Activated T-cell treated with anti-CD3 and anti-CD28 coated beads, Interleukin-2, amount 50 U/mL, for 24 hours (primary cell): ENCODE data around the gene TRIB2.

Source experiments
- DNase-seq: peaks from one replicate; pipeline ENCODE4 v3.0.0-alpha.2; 2020
- H3K27ac Mint-ChIP-seq: 2 replicates; pipeline ENCODE4 v1.8.0; 2020; ENCODE audit warnings: mild to moderate bottlenecking, mixed read lengths
- H3K27me3 Mint-ChIP-seq: 2 replicates; pipeline ENCODE4 v1.8.0; 2020; ENCODE audit warnings: mixed read lengths
- H3K36me3 Mint-ChIP-seq: 2 replicates; pipeline ENCODE4 v1.8.0; 2020; ENCODE audit warnings: low read depth, mixed read lengths
- H3K4me1 Mint-ChIP-seq: 2 replicates; pipeline ENCODE4 v1.8.0; 2020; ENCODE audit warnings: low read depth, mixed read lengths
- H3K4me3 Mint-ChIP-seq: 2 replicates; pipeline ENCODE4 v1.8.0; 2020; ENCODE audit warnings: mild to moderate bottlenecking, moderate library complexity, mixed read lengths
- H3K9me3 Mint-ChIP-seq: 2 replicates; pipeline ENCODE4 v1.8.0; 2020; ENCODE audit warnings: mixed read lengths

The TRIB2 gene

DNA sequence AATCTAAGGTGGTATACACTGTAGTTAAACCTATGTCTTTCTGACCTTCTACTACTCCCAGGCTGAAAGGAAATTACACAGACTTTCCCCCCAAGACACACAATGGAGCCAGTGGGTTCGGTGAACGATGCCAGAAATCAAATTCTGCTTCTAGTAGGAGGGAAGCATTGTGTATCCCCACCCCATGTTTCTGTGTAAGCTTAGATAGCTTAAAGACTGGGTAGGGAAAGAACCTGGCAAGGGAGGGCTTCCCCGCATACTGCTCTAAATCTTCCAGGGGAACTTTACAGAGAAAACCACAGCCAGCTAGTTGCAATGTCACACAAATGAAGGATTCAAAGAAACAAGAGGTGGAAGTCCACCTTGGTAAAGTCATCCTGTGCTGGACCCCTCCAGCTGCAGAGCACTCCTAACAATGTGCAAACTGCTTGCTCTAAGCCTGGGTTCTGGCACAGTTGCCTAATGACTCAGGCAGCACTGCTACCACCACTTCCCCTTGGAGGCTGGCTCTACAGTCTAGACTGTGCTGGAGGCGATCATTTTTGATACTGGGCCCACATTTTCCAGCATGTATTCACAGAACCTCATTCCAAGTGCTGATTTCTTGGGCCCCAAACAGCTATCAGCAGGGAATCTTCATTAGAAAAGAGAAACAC, 47.5 kb downstream of the TRIB2 start:
- Mint-ChIP-seq H3K9me3 (no peaks in the 10 kb centered on the region), H3K4me3 (no peak overlapping the region), H3K27me3 (peaks cover 9% of the 10 kb centered on the region), H3K27ac (no peak overlapping the region), H3K4me1 (peaks cover 8% of the 10 kb centered on the region), H3K36me3 (no peaks in the 10 kb centered on the region)
- no peak for DNase-seq

DNA sequence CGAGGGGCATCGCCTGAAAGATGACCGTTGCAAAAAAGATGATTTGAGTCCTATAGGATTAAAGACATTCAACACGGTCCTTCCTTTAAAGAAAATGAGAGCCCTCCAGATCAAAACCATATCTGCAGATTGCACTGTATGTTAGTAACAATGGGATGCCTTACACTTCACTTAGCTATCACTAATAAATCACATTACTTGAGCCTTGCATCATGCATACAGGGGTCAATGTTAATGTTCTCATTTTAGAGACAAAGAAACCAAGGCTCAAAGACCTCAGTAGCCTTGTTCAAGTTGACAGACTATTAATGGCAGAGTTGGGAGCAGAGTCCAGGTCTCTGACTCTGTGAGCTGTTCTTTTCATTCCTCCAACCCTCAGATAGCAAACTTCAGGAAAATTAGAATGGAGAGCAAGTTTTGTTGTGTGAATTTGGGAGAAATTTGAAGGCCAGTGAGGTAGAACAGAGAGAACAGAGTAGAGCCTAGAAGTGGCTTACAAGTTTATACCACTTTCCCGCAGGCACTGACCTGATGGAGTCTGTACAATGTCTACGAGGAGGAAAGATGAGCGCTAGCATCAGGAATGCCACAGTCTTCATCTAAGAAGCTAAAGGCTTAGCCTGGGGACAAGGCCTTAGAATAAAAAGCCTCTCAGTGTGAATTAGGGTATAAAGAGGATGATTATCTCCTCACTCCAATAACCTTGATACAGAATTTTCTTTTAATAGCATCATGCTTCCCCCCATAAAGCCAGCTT, 48.3 kb downstream of the TRIB2 start:
- H3K27me3 Mint-ChIP-seq: peaks cover 17% of the 10 kb centered on the region
- no peak overlapping the region for H3K4me3 Mint-ChIP-seq
- no peaks in the 10 kb centered on the region for H3K9me3 Mint-ChIP-seq
- DNase-seq: no peak
- no peak overlapping the region for H3K27ac Mint-ChIP-seq
- no peaks in the 10 kb centered on the region for H3K36me3 Mint-ChIP-seq
- peaks cover 11% of the 10 kb centered on the region for H3K4me1 Mint-ChIP-seq

DNA sequence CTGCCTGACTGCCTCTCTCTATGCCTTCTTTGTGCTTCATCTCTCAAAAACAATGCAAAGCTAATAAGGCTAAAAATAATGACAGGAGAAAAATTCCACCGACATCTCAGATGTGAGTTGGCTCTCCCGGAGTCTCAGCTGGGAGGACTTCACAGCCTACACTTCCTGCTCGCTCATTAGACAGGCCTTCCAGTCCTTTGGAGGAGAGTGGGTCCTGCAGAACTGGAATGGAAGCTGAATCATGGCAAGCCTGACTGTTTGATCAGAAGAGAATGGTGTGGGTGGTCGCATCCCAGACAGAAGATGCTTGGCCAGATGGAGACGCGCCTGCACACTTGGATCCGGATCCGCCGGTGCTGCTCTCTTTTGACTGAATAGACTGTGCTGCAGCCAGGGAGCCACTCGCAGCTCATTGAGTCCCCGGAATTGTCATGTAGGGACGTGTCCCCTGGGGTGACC, 49.7 kb downstream of the TRIB2 start:
- H3K27me3 Mint-ChIP-seq: peaks cover 29% of the 10 kb centered on the region

DNA sequence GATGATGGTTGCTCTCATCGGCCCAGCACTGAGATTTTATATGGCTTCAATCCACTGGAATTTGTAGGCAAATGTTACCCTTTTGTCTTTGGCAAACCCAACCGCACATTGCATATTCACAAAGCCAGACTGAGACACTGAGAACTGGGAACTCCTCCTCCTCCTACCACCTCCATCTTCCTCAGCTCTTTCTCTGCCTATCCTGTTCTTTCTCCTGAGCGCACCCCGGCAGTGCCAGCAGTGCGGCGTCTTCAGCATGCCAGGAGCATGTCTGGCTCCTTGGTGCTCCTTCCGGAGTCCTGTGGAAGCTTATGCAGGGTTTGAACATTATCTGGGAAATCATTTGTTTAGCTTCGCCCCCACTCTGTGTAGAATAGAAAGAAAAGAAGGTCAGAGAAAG, 50.8 kb downstream of the TRIB2 start:
- no peaks in the 10 kb centered on the region for H3K9me3 Mint-ChIP-seq
- DNase-seq: no peak
- H3K27me3 Mint-ChIP-seq: peaks cover 31% of the 10 kb centered on the region

More for the DNA sequence above, 49.7 kb downstream of the TRIB2 start:
- Mint-ChIP-seq H3K36me3 (no peaks in the 10 kb centered on the region), H3K4me1 (peaks cover 3% of the 10 kb centered on the region), H3K27ac (no peak overlapping the region), H3K4me3 (no peak overlapping the region), H3K9me3 (no peaks in the 10 kb centered on the region)
- DNase-seq: no peak

GRCh38 chr2:12767996-12768624, 51.4 kb downstream of the TRIB2 start:
- no peak for DNase-seq
- Mint-ChIP-seq H3K27me3 (peaks cover 31% of the 10 kb centered on the region), H3K4me3 (no peak overlapping the region), H3K4me1 (peaks cover 3% of the 10 kb centered on the region), H3K9me3 (no peaks in the 10 kb centered on the region), H3K27ac (no peak overlapping the region), H3K36me3 (no peaks in the 10 kb centered on the region)

More for the DNA sequence above, 50.8 kb downstream of the TRIB2 start:
- Mint-ChIP-seq H3K4me3 (no peak overlapping the region), H3K27ac (no peak overlapping the region), H3K36me3 (no peaks in the 10 kb centered on the region), H3K4me1 (peaks cover 3% of the 10 kb centered on the region)

- peaks cover 31% of the 10 kb centered on the region for H3K27me3 Mint-ChIP-seq
- no peaks in the 10 kb centered on the region for H3K36me3 Mint-ChIP-seq
- H3K4me1 Mint-ChIP-seq: peaks cover 3% of the 10 kb centered on the region
These were observed 52.9 kb downstream of the TRIB2 start for GRCh38 chr2:12769492-12770105.

DNA sequence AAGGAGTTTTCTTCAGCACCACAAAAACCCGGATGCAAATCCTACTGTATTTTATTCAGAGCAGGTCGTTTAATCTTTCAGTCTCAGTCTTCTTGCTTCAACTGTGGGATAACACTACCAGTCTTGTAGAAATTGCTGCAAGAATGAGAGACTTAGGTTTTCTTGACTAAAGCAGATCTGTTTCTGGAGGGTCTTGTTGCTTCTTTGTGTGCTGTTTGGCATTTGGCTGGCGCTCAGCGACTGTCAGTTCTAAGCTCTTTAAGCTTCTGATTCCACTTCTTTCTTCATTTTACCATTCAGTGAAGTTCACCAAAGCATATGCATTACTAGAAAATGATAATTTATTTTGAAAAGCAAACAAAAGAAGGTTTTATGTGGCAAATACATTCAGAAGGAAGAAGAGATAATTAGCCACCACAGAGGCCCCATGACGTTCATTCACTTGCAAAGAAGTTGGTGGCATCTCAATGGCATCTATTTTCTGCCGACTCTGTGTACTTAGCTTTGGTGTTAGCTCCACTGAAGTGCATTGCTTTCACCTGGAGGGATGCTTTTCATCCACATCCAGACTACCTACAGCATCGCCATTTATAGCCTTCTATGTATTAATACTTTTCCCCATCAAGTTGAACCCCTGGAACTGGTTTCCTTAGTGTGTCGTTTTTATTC, 53.7 kb downstream of the TRIB2 start:
- Mint-ChIP-seq H3K4me1 (peaks cover 3% of the 10 kb centered on the region), H3K9me3 (no peaks in the 10 kb centered on the region), H3K27me3 (peaks cover 31% of the 10 kb centered on the region), H3K4me3 (no peak overlapping the region), H3K27ac (no peak overlapping the region), H3K36me3 (no peaks in the 10 kb centered on the region)
- DNase-seq: no peak

More at GRCh38 chr2:12769492-12770105, 52.9 kb downstream of the TRIB2 start:
- Mint-ChIP-seq H3K4me3 (no peak overlapping the region), H3K27ac (no peak overlapping the region), H3K9me3 (no peaks in the 10 kb centered on the region)
- DNase-seq: no peak

DNA sequence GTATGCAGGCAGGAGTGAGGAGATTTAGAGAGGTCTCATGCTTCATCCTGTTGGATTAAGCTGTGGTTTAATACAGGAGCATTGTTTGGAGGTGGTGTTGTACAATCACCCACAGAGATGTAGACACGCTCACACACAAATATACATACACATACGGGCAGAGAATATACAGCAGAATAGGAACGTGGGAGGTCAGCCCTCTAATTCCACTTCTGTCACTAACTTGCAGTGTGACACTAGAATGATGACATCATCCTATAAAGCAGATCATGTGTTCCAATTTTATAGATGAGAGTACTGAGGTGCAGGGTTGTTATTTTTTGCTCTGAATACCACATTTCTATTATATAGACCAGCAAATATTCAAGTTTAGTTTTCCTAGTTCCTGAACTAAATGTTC, 54.4 kb downstream of the TRIB2 start:
- Mint-ChIP-seq H3K4me3 (no peak overlapping the region), H3K9me3 (no peaks in the 10 kb centered on the region), H3K27me3 (peaks cover 31% of the 10 kb centered on the region), H3K27ac (no peak overlapping the region), H3K36me3 (no peaks in the 10 kb centered on the region), H3K4me1 (peaks cover 3% of the 10 kb centered on the region)
- DNase-seq: no peak

DNA sequence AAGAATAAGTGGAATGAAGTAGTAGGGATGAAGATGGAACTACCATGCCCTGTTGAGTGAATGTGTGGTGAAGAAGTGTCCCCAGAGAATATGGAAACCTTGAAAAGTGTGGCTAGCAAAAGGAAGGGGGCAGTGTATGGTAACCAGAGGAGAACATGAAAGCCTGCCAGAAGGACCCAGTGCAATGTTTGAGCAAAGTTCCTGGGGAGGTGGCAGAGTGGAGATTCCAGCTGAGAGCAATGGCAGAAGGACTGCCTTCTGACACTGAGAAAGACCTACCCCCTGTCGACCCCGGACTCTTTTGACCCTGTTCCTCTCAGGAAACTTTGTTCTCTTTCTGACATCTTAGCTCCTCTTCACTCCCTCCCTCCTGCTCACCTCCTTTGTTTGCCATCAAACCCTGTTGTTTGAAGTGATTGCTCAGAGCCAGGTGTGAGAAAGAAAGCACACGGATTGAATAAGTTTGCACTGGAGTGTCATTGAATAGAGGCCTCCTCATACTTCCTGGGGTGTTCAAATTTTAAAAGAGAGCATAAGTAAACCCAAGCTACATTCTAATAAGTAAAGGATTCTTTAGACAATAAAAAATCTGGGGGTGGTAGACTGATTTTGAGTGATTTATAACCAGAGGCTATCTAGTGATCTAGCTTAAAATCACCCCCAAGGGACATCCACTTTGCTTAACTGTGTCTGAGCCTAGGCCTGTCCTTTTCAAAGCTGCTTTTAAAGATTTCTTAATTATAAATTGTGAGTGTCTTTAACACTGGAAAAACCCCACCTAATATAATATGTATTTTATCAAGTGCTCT, 57.1 kb downstream of the TRIB2 start:
- Mint-ChIP-seq H3K9me3 (no peaks in the 10 kb centered on the region), H3K4me3 (no peak overlapping the region), H3K27me3 (peaks cover 27% of the 10 kb centered on the region), H3K4me1 (peaks cover 3% of the 10 kb centered on the region), H3K27ac (no peak overlapping the region), H3K36me3 (no peaks in the 10 kb centered on the region)
- DNase-seq: no peak

- peaks cover 2% of the 10 kb centered on the region for H3K4me1 Mint-ChIP-seq
These were observed 57.6 kb downstream of the TRIB2 start for GRCh38 chr2:12774395-12774727.

GRCh38 chr2:12776521-12776961, 59.8 kb downstream of the TRIB2 start:
- H3K36me3 Mint-ChIP-seq: no peaks in the 10 kb centered on the region
- H3K4me1 Mint-ChIP-seq: peaks cover 4% of the 10 kb centered on the region
- no peak overlapping the region for H3K27ac Mint-ChIP-seq
- H3K4me3 Mint-ChIP-seq: no peak overlapping the region
- H3K9me3 Mint-ChIP-seq: no peaks in the 10 kb centered on the region
- H3K27me3 Mint-ChIP-seq: peaks cover 2% of the 10 kb centered on the region
- DNase-seq: no peak

More at GRCh38 chr2:12774395-12774727, 57.6 kb downstream of the TRIB2 start:
- H3K27me3 Mint-ChIP-seq: peaks cover 21% of the 10 kb centered on the region
- no peak overlapping the region for H3K27ac Mint-ChIP-seq
- no peaks in the 10 kb centered on the region for H3K36me3 Mint-ChIP-seq
- H3K4me3 Mint-ChIP-seq: no peak overlapping the region
- DNase-seq: no peak
- H3K9me3 Mint-ChIP-seq: no peaks in the 10 kb centered on the region

- H3K4me3 Mint-ChIP-seq: no peak overlapping the region
- no peak overlapping the region for H3K27ac Mint-ChIP-seq
- no peaks in the 10 kb centered on the region for H3K27me3 Mint-ChIP-seq
- no peaks in the 10 kb centered on the region for H3K9me3 Mint-ChIP-seq
- H3K4me1 Mint-ChIP-seq: peaks cover 4% of the 10 kb centered on the region
- no peaks in the 10 kb centered on the region for H3K36me3 Mint-ChIP-seq
- DNase-seq: no peak
These were observed 61.6 kb downstream of the TRIB2 start for GRCh38 chr2:12778369-12778768.

- no peaks in the 10 kb centered on the region for H3K36me3 Mint-ChIP-seq
- H3K4me3 Mint-ChIP-seq: no peak overlapping the region
- no peaks in the 10 kb centered on the region for H3K9me3 Mint-ChIP-seq
- no peaks in the 10 kb centered on the region for H3K27me3 Mint-ChIP-seq
- DNase-seq: no peak
- no peak overlapping the region for H3K27ac Mint-ChIP-seq
- peaks cover 4% of the 10 kb centered on the region for H3K4me1 Mint-ChIP-seq
These were observed 62.3 kb downstream of the TRIB2 start for GRCh38 chr2:12778811-12779579.
